Measurements from ENCODE around the gene MEX3D.

Gene MEX3D

GRCh38 chr19:1605236-1606137 lies 37.4 kb upstream of the MEX3D start, which contains the start of gene UQCR11 (continued):
- TF ChIP-seq ZNF23 (tag by site-specific recombination; IDR thresholded peaks at IDR 0.05; ENCODE audit: borderline replicate concordance) (no peak), ZNF658 (tag by site-specific recombination; IDR thresholded peaks at IDR 0.05) (no peak), BCL11B (tag by site-specific recombination; IDR thresholded peaks at IDR 0.05; ENCODE audit: low read depth) (0 out of 2 replicates have a peak, but pooled peaks have one; percentile 39), ZNF175 (tag by site-specific recombination; IDR thresholded peaks at IDR 0.05) (no peak), ZNF624 (tag by site-specific recombination; IDR thresholded peaks at IDR 0.05) (no peak), PBX3 (CRISPR knock-in tag; IDR thresholded peaks at IDR 0.05) (0 out of 2 replicates have a peak, but pooled peaks have one; percentile 65), KLF16 (tag by site-specific recombination; IDR thresholded peaks at IDR 0.05) (no peak; the same call in none of the 2 replicates), OSR2 (tag by site-specific recombination; IDR thresholded peaks at IDR 0.05) (0 out of 2 replicates have a peak, but pooled peaks have one; percentile 35), ZFP41 (tag by site-specific recombination; IDR thresholded peaks at IDR 0.05; ENCODE audit: borderline replicate concordance) (no peak), ZNF623 (tag by site-specific recombination; IDR thresholded peaks at IDR 0.05) (no peak), ZBTB10 (tag by site-specific recombination; IDR thresholded peaks at IDR 0.05) (no peak), ZNF645 (tag by site-specific recombination; IDR thresholded peaks at IDR 0.05) (no peak), ZNF223 (tag by site-specific recombination; IDR thresholded peaks at IDR 0.05) (no peak), ZEB2 (tag by site-specific recombination; IDR thresholded peaks at IDR 0.05) (peak; percentile 72), ZNF362 (tag by site-specific recombination; IDR thresholded peaks at IDR 0.05) (peak; percentile 92), ZNF2 (tag by site-specific recombination; IDR thresholded peaks at IDR 0.05) (peak; percentile 79; the same call in 1 of the 2 replicates), SP3 (tag by site-specific recombination; IDR thresholded peaks at IDR 0.05) (peak; percentile 72), TCF7L2 (IDR thresholded peaks at IDR 0.05; ENCODE audit: borderline replicate concordance, low read depth, low read length) (no peak), ZBTB7A (tag by site-specific recombination; IDR thresholded peaks at IDR 0.05; ENCODE audit: low read depth) (no peak), ZNF155 (tag by site-specific recombination; IDR thresholded peaks at IDR 0.05) (no peak), GLI2 (tag by site-specific recombination; IDR thresholded peaks at IDR 0.05; ENCODE audit: borderline replicate concordance, low read depth) (no peak), ZNF76 (tag by site-specific recombination; IDR thresholded peaks at IDR 0.05; ENCODE audit: borderline replicate concordance, low read depth) (peak; percentile 72; the same call in 1 of the 2 replicates), ZNF311 (tag by site-specific recombination; IDR thresholded peaks at IDR 0.05; ENCODE audit: borderline replicate concordance) (no peak), ZSCAN5A (tag by site-specific recombination; IDR thresholded peaks at IDR 0.05) (no peak), ZNF768 (tag by site-specific recombination; IDR thresholded peaks at IDR 0.05) (no peak), ZSCAN18 (tag by site-specific recombination; IDR thresholded peaks at IDR 0.05) (no peak), ZBTB6 (tag by site-specific recombination; IDR thresholded peaks at IDR 0.05) (no peak), ZNF610 (tag by site-specific recombination; IDR thresholded peaks at IDR 0.05; ENCODE audit: borderline replicate concordance) (peak; percentile 45; the same call in 1 of the 2 replicates), ZNF169 (tag by site-specific recombination; IDR thresholded peaks at IDR 0.05) (no peak)
